Measurements from ENCODE around the gene PIAS1.

PIAS1 gene

GRCh38 chr15:68062946-68063465, 8.9 kb downstream of the PIAS1 start:
- no peak for DNase-seq (ENCODE audit: low read depth)

GRCh38 chr15:68063606-68064005, 9.5 kb downstream of the PIAS1 start:
- no peak for DNase-seq (ENCODE audit: low read depth)

GRCh38 chr15:68073576-68074288, 19.6 kb downstream of the PIAS1 start:
- DNase-seq (ENCODE audit: low read depth) = no peak

- no peak for DNase-seq (ENCODE audit: low read depth)
These were observed 21.8 kb downstream of the PIAS1 start for GRCh38 chr15:68075764-68076385.

- DNase-seq (ENCODE audit: low read depth) = no peak
These were observed 24.2 kb downstream of the PIAS1 start for GRCh38 chr15:68078365-68078764.

GRCh38 chr15:68080334-68080733, 26.2 kb downstream of the PIAS1 start:
- no peak for DNase-seq (ENCODE audit: low read depth)

GRCh38 chr15:68080783-68081182, 26.7 kb downstream of the PIAS1 start:
- DNase-seq (ENCODE audit: low read depth) = no peak

- DNase-seq (ENCODE audit: low read depth) = no peak
These were observed 27.9 kb downstream of the PIAS1 start for GRCh38 chr15:68081869-68082505.

- no peak for DNase-seq (ENCODE audit: low read depth)
These were observed 28.6 kb downstream of the PIAS1 start for GRCh38 chr15:68082735-68083134.

- no peak for DNase-seq (ENCODE audit: low read depth)
These were observed 29.3 kb downstream of the PIAS1 start for GRCh38 chr15:68083463-68083862.

GRCh38 chr15:68085052-68085451, 30.9 kb downstream of the PIAS1 start:
- no peak for DNase-seq (ENCODE audit: low read depth)

GRCh38 chr15:68091743-68092142, 37.6 kb downstream of the PIAS1 start:
- no peak for DNase-seq (ENCODE audit: low read depth)

- no peak for DNase-seq (ENCODE audit: low read depth)
These were observed 42.0 kb downstream of the PIAS1 start for GRCh38 chr15:68096099-68096498.

GRCh38 chr15:68097029-68097428, 42.9 kb downstream of the PIAS1 start:
- DNase-seq (ENCODE audit: low read depth) = no peak

- no peak for DNase-seq (ENCODE audit: low read depth)
These were observed 44.4 kb downstream of the PIAS1 start for GRCh38 chr15:68098465-68098864.

GRCh38 chr15:68100194-68100593, 46.1 kb downstream of the PIAS1 start:
- DNase-seq (ENCODE audit: low read depth) = no peak

GRCh38 chr15:68103603-68104002, 49.5 kb downstream of the PIAS1 start:
- DNase-seq (ENCODE audit: low read depth) = no peak

- DNase-seq (ENCODE audit: low read depth) = no peak
These were observed 52.5 kb downstream of the PIAS1 start for GRCh38 chr15:68106656-68107055.

GRCh38 chr15:68107142-68107541, 53.0 kb downstream of the PIAS1 start:
- DNase-seq (ENCODE audit: low read depth) = no peak

GRCh38 chr15:68112706-68113105, 58.6 kb downstream of the PIAS1 start:
- no peak for DNase-seq (ENCODE audit: low read depth)

- DNase-seq (ENCODE audit: low read depth) = no peak
These were observed 59.2 kb downstream of the PIAS1 start for GRCh38 chr15:68113273-68113672.

- DNase-seq (ENCODE audit: low read depth) = no peak
These were observed 59.6 kb downstream of the PIAS1 start for GRCh38 chr15:68113751-68114150.

GRCh38 chr15:68114356-68114755, 60.2 kb downstream of the PIAS1 start:
- no peak for DNase-seq (ENCODE audit: low read depth)
